Measurements from ENCODE around the gene ZBTB7B.

The ZBTB7B gene

DNA sequence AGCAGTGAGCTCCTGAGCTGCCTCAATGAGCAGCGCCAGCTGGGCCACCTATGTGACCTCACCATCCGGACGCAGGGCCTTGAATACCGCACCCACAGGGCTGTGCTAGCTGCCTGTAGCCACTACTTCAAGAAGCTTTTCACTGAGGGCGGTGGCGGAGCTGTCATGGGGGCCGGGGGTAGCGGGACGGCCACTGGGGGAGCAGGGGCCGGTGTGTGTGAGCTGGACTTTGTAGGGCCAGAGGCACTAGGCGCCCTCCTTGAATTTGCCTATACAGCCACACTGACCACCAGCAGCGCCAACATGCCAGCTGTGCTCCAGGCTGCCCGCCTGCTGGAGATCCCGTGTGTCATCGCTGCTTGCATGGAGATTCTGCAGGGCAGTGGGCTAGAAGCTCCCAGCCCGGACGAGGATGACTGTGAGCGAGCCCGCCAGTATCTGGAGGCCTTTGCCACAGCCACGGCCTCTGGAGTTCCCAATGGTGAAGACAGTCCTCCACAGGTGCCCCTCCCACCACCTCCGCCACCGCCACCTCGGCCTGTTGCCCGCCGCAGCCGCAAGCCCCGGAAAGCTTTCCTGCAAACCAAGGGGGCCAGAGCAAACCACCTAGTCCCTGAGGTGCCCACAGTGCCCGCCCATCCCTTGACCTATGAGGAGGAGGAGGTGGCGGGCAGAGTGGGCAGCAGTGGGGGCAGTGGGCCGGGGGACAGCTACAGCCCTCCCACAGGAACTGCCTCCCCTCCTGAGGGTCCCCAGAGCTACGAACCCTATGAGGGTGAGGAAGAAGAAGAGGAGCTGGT, 12.3 kb downstream of the ZBTB7B start:
- in situ Hi-C loops (cut with HindIII; ENCODE audit: low sequenced_read_pairs) = loop anchor here (5.0 to 10.0 kb wide), 3 partner anchors 58 to 140 kb away; partner anchors contain the start of genes KCNN3 and PBXIP1

DNA sequence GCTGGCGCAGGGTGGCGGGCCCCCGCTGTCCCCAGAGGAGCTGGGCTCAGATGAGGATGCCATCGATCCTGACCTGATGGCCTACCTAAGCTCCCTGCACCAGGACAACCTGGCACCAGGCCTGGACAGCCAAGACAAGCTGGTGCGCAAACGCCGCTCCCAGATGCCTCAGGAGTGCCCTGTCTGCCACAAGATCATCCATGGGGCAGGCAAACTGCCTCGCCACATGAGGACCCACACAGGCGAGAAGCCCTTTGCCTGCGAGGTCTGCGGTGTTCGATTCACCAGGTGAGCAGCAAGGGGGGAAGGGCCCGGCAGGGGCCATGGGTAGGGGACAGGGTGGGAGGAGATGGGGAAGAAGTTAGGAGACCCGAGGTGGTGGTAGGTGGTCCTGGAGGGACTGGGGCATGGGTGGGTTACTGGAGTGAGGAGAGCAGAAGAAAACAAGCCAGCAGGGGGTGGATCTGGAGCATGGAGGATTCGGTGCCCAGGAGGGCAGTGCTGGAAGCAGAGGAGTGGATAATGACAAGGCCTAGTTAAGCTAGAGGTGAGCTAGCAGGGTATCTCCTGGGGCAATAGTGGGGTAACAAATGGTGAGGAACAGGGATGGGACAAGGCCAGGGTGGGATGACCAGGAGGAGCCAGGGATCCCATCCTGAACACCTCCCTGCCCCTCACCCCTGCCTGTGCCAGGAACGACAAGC, 13.1 kb downstream of the ZBTB7B start:
- in situ Hi-C loops (cut with HindIII; ENCODE audit: low sequenced_read_pairs) = loop anchor here (10.0 kb wide), 2 partner anchors 101 to 141 kb away; partner anchors contain the start of gene KCNN3

DNA sequence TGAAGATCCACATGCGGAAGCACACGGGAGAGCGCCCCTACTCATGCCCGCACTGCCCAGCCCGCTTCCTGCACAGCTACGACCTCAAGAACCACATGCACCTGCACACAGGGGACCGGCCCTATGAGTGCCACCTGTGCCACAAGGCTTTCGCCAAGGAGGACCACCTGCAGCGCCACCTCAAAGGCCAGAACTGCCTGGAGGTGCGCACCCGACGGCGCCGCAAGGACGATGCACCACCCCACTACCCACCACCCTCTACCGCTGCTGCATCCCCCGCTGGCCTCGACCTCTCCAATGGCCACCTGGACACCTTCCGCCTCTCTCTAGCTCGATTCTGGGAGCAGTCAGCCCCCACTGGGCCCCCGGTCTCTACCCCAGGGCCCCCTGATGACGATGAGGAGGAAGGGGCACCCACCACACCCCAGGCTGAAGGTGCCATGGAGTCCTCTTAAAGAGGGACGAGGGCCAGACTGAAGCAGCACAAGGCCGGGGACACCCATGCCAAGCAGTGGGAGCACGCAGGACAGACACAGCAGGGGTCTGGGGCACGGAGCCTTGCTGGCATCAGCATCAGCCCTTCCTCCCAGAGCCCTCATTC, 13.7 kb downstream of the ZBTB7B start:
- in situ Hi-C loops (cut with HindIII; ENCODE audit: low sequenced_read_pairs) = loop anchor here (10.0 kb wide), 2 partner anchors 102 to 142 kb away; partner anchors contain the start of gene KCNN3

DNA sequence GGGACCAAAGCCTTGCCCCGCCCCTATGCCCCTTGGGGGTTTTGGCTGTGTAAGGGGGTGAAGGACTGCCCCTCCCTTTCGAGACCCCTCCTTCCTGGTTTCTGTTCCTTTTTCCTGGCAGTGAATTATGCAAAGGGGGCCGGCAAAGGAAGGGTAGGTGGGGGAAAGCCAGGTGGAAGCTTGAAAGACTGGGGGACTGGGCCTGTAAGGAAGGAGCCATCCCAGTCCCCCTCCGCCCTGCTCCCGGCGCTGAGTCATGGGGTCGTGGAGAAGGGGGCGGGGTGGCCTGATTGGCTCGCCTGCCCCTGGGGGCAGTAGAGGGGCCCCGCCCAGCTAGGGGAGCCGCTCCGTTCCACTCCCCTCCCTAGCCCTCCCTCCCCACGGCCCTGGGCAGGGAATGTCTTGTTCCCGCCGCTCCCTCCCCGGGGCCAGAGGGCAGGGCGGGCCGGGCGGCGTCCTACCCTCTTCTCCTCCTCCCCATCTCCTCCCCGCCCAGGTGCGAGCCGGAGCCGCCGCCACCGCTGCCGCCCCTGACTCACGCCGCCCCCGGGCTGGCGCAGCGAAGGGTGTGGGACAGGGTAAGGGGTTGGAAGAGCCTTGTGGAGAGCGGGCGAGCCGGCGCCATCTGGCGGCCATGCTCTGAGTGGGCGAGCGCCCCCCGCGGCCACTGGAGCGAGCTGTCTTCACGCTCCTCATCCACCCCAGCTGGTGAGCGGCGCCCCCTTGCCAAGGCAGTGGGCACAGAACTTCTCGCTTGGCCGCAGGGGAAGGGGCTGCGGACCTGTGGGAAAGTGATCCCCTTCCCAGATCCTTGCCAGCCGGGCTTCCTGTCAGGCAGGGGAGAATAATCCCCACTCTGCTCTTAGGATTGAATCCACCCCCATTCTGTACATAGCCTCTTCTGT, 14.7 kb downstream of the ZBTB7B start:
- in situ Hi-C loops (cut with HindIII; ENCODE audit: low sequenced_read_pairs) = loop anchor here (10.0 kb wide), 2 partner anchors 102 to 142 kb away; partner anchors contain the start of gene KCNN3

DNA sequence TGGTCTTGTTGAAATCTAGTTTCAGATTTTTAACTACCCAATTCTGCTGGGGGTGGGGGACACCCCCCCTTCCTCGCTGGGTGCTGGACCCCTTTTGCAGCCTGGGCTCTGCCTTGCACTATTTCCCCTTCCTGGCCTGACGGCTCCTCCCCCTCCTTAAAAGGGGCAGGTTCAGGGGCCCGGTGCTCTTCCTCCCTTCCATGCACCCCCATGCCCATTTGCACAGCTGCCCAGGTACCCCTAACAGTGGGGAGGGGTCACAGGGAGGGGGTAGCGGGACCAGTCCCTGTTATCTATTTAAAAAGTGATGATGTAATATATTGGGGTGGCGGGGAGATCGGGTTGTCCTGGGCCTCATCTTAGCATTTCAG, 15.3 kb downstream of the ZBTB7B start:
- in situ Hi-C loops (cut with HindIII; ENCODE audit: low sequenced_read_pairs) = loop anchor here (10.0 kb wide), 2 partner anchors 103 to 143 kb away; partner anchors contain the start of gene KCNN3

DNA sequence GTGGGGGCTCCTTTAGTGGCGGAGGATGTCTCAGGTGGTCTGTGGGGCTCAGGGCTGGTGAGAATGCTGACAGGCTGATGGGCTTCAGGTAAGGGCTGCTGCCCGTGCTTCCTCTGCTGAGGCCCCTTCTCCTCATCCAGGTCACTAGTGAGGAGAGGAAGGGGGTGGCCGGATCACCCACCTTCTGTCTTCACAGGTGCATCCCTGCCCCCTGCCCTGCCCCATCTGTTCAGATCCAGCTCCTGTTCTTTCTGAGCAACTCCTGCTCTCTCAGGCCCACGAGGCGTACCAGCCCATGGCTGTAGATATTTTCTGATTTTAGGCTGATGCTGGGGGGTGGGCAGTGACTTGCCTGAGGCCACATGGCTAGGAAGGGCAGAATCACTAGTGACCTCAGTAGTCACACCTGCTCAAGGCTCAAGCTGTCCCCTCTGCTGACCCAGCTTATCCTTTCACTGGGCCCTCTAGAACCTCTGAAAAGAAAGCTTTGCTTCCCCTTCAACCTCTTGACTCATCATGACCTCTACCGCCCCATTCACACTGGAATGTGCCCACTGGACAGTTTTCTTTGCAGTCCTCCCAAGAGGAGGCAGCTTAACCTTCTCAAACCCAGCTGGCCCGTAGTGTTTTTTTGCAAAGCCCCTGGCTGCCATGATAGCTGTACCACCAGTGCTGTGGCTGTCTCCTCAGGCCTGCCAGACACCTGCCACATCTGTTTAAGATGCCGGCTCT, 16.2 kb downstream of the ZBTB7B start:
- in situ Hi-C loops (cut with HindIII; ENCODE audit: low sequenced_read_pairs) = loop anchor here (10.0 kb wide), 2 partner anchors 104 to 144 kb away; partner anchors contain the start of gene KCNN3

DNA sequence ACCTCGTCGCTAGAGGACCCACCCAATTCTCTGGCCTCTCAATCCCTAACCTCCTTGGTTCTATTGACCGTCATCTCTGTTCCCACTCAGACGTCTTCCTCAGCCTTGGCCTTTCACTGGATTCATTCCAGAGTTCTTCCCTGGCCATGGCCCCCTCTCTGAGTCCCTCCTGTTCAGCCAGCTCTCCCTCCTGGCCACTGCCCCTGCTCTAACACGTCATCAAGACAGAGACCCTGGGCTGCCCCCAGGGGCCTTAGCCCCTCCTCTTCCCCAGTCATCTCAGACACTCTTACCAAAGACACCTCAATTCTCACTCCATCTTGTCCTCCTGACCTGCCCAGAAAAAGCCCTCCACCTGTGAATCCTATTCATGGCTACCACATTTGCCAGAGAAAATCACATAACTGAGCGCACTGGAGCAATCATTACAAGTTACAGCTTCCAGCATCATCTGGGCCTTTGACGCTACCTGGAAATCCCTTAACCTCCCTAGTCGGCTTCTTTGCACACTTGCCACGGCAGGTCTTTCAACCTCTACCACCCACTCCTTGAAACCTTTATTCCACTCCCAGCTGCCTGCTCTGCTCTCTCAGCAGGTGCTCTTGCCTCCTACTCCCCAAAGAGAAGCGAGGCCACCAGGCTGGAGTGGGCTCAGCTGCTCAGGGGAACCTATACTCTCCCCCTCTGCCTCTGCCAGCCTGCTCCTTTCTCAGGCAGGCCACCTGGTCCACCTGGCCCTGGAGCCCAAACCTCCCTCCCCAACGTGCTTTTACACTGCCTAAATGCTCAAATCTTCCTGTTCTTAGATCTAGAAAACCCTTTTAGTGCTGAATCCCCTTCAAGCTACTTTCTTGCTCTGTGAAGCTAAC, 17.0 kb downstream of the ZBTB7B start:
- in situ Hi-C loops (cut with HindIII; ENCODE audit: low sequenced_read_pairs) = loop anchor here (5.0 to 10.0 kb wide), 3 partner anchors 43 to 145 kb away; partner anchors contain the start of genes EFNA4 and KCNN3

DNA sequence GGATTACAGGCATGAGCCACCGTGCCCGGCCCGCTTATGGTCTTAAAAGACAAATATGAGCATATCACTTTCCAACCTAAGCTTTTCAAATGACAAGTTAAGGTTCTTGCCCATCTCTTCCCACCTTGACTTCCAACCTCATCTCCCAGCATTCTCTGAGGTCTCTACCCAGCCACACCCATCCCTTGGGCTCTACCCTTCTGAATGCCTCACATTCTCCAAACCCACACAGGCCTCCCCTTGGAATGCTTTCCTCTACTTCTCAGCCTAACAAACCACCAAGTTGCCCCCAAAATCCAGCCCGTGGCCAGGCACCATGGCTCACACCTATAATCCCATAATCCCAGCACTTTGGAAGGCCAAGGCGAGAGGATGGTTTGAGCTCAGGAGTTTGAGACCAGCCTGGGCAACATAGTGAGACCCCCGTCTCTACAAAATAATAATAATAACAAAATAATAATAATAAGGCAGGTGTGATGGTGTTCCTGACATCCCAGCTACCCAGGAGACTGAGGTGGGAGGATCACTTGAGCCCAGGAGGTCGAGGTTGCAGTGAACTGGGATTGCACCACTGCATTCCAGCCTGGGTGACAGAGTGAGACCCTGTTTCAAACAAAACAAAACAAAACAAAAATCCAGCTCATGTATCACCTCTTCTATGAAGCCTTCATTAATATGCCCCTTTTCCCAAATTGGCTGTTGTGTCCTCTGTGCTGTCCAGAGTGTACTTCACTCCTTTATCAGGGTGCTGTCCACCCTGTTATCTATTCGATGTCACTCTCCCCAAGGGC, 19.7 kb downstream of the ZBTB7B start:
- in situ Hi-C loops (cut with HindIII; ENCODE audit: low sequenced_read_pairs) = loop anchor here (5.0 kb wide), 1 partner anchor 40 kb away; the partner anchor contains the start of gene EFNA4

DNA sequence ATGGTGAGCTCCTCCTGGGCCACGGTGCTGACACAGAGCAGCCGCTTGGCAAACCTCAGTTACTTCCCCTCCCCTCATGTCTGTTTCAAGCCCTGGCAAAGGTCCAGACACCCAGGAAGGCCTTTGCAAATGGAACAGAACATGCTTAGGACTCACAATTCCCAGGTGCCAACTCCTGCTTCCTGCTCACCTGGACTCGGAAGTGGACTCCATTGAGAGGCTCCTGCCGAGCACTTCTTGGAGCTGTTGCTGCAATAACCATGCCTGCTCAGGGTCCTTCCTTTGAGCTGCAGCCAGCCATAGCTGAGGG, 20.3 kb downstream of the ZBTB7B start:
- in situ Hi-C loops (cut with HindIII; ENCODE audit: low sequenced_read_pairs) = loop anchor here (5.0 kb wide), 1 partner anchor 39 kb away; the partner anchor contains the start of gene EFNA4

DNA sequence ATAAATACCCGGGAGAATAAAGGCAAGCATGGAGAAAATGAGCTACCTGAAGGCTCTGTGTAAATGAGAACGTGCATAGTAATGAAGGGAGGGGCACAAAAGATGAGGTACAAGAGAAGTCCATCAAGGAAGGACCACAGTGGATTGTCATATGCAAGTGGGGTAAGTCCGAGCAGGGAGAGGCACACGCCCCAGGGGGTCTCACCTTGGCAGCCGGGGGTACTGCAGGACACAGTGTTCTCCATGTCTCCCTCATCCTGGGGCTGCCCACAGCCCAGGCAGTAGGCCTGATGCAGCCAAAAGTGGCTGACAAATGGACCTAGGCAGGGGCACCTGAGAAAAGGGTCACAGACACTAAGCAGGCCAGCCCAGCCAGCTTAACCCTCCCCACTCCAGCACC, 21.0 kb downstream of the ZBTB7B start:
- in situ Hi-C loops (cut with HindIII; ENCODE audit: low sequenced_read_pairs) = loop anchor here (5.0 kb wide), 1 partner anchor 39 kb away; the partner anchor contains the start of gene EFNA4

DNA sequence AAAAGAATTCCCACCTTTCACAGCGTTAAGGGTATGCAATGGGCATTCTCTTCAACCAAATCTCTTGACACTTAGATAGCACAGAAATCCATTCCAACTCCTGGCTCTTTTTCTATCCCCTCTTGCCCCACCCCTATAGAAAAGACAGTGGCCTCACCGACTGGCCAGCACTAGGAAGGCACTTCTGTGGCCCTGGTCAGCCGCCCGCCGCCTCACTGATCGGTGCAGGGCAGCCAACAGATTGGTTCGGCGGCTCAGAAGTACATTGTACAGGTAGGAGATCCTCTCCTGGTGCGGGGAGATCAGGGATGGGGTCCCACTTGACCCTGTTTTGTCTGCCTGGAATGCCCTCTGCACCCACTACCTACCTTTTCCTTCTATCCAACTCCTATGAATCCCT, 21.7 kb downstream of the ZBTB7B start:
- in situ Hi-C loops (cut with HindIII; ENCODE audit: low sequenced_read_pairs) = loop anchor here (5.0 kb wide), 1 partner anchor 38 kb away; the partner anchor contains the start of gene EFNA4

DNA sequence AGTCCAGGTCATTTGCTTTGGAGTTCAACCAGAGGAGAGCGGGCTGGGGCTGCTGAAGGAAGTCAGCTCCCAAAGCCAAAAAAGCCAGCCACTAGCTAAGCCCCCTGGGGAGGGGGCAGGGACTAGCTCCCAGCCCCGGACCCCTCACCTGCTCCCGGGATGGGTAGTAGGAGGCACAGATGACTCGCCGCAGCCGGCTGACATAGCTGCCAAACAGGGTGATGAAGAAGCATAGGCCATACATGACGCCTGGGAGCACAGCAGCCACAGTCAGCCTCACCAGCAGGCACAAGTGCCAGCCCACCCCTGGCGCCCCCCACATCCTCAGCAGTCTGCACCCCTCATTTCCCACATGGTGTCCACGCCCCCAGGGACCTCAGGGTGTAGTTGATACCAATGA, 23.6 kb downstream of the ZBTB7B start:
- in situ Hi-C loops (cut with HindIII; ENCODE audit: low sequenced_read_pairs) = no loop called here

DNA sequence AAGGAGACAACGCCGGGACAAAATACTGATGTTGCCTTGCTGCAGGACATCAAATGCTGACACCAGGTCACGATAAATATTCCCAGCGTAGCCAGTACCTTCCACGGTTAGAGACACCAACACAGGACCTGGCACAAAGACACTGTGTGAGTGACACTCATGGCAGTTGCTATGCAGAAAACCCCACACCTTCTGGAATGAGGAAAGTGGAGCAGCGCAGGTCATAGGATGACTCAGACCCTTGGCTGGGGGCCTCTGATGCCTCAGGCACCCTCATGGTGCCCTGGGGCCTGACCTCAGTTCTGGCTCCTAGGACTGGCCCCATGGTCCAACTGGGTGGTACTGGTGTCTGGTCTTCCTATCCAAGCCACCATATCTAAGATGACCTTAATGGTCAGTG, 24.0 kb downstream of the ZBTB7B start:
- in situ Hi-C loops (cut with HindIII; ENCODE audit: low sequenced_read_pairs) = no loop called here

DNA sequence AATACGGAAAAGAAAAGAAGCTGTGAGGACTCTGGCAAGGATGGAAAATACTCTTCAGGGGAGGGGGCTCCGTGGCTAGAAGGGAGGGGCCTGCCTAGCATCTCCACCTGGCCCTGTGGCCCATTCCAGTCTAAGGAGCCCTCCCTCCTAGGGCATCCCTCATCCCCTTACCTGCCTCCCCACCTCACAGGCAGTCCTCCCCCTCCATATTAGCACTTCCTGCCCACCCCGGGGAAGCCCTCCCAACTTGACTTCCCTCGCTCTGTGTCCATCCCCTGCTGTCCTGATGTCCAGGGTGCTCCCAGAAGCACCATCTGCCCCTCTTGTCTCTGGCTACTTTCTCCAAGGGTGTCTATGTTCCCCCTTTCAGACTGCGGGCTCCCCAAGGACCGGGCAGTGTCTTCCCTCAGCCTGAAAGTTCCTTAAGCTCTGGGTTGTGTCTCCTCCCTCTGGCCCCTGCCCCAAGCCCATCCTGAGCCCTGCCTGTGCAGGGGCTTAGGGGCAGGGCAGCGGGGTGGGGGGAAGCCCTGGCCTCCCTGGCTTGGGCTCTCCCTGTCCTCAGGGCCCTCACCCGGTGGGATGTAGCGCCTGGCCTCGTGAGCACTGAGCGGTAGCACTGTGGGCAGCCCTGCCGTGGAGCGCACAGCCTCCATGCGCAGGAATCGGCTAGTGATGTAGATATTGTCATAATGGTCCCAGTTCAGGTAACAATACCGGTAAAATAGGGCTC, 27.1 kb downstream of the ZBTB7B start:
- in situ Hi-C loops (cut with HindIII; ENCODE audit: low sequenced_read_pairs) = no loop called here

DNA sequence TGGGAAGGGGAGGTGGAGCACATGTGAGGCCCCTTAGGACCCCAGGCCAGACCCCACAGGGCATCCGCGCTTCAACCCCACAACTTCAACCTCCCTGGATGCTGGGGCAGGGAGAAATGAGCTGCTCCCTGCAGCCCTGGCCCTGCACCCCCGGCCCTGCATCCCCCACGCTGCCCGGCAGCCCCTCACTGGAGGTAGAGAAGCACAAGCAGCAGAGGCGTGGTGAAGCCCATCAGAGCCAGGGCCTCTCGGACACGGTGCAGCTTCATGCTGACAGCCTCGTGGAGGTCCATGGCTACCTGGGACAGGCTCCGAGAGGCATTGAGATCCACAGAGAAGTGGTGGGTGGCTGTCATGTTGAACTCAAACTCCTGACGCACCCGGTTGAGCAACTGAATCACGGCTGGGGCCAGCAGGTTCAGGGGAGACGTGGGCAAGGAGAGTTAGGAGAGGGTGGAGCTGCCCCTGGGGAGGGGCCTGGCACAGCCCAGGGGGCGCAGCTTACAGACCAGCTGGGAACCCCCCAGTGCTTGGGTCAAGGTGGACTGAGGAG, 27.7 kb downstream of the ZBTB7B start:
- in situ Hi-C loops (cut with HindIII; ENCODE audit: low sequenced_read_pairs) = no loop called here

DNA sequence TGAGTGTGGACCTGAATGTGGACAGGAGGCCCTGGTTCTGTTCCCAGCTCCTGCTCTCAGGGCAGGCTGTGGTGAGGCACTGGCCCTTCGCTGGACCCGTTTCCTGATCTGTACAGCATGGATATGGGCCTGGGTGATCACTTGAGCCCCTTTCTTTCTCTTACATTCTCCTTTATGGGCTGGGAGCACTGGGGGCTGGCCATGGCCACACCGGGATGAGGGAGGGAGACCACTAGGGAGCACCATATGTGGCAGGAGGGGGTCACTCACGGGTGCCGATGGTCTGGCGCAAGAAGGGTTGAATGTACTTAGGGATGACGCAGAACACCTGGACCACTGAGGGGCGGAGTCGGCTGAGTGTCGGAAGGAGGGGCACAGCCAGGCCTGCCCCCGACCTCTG, 28.3 kb downstream of the ZBTB7B start:
- in situ Hi-C loops (cut with HindIII; ENCODE audit: low sequenced_read_pairs) = no loop called here

DNA sequence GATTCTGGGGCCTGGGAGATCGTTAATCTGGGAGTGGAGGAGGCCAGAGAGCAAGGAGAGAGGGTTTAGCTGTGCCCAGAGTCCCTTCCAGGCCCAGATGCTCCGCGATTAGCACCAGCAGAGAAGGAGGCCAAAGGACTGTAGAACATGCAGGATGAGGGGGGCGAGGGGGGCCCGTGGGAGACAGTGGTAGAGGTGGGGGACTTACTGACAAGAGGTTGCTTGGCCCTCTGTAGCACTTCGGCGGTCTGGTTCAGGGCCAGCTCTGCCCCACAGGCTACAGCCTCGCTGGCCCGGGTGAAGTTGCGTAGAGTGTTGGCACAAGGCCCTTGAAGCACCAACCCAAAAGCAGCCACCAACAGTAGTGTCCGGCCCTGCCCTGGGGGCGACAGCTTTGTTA, 30.3 kb downstream of the ZBTB7B start:
- in situ Hi-C loops (cut with HindIII; ENCODE audit: low sequenced_read_pairs) = no loop called here

Measured in endothelial cell of hepatic sinusoid (primary cell).